Esophagus muscularis mucosa (tissue), 4 donors: ENCODE data around the gene DPF1. TPM values are rescaled to one million over a fixed set of nuclear protein-coding genes. Genes with fewer than 3 reads are reported as not detected.
"Not testable (repeated sequence)": the region's sequence is repeated elsewhere in the genome, so short reads cannot be mapped to it uniquely, and the experiment has no call there.

ENCODE experiments used
- DNase-seq: peaks from one replicate; pipeline ENCODE4 v3.0.0-alpha.2; 2017; ENCODE audit errors: extremely low spot score
- H3K27ac ChIP-seq, 4 donors: fragments of 200-600 bp; sonication (generic); replicated peaks in 1 of 4; 1 replicate in 3 of 4; 2 replicates in 1 of 4; pipeline ENCODE4 v1.5.1; 2016 to 2019; ENCODE audit warnings: mild to moderate bottlenecking in 1 of 4
- H3K27me3 ChIP-seq, 4 donors: fragments of 200-600 bp; sonication (generic); one replicate each; pipeline versions ENCODE4 v1.5.1 to v1.6.0; 2016 to 2019
- H3K36me3 ChIP-seq, 4 donors: fragments of 200-600 bp; sonication (generic); one replicate each; pipeline ENCODE4 v1.5.1; 2016 to 2019
- H3K4me1 ChIP-seq, 4 donors: fragments of 200-600 bp; sonication (generic); one replicate each; pipeline ENCODE4 v1.5.1; 2016 to 2019
- H3K4me3 ChIP-seq, 4 donors: fragments of 200-600 bp; sonication (generic); 1 replicate in 2 of 4; 2 replicates in 2 of 4; pipeline ENCODE4 v1.5.1; 2016 to 2019; ENCODE audit warnings: mild to moderate bottlenecking in 4 of 4, moderate library complexity in 1 of 4
- H3K9me3 ChIP-seq, 4 donors: fragments of 200-600 bp; sonication (generic); 1 replicate in 3 of 4; 2 replicates in 1 of 4; pipeline ENCODE4 v1.5.1; 2016 to 2019
- EP300 ChIP-seq: sonication (generic); formaldehyde crosslinking; IDR thresholded peaks from one replicate; pipeline ENCODE4 v1.6.1; 2017; ENCODE audit warnings: antibody characterized with exemption
- POLR2A ChIP-seq: fragments of 450-650 bp; IDR thresholded peaks from one replicate; pipeline ENCODE4 v1.6.1; 2017; ENCODE audit warnings: antibody characterized with exemption, moderate library complexity, mild to moderate bottlenecking, low read depth
- POLR2AphosphoS5 ChIP-seq, 2 donors: sonication (generic); formaldehyde crosslinking; IDR thresholded peaks; one replicate each; pipeline ENCODE4 v1.6.1; 2017; ENCODE audit warnings: antibody characterized with exemption in 2 of 2
- WGBS: methylation state at CpG from one replicate; pipeline ENCODE4 v1.1.5; 2018; 5-methylcytosine and 5-hydroxymethylcytosine counted together
- intact Hi-C: fragments of 100-400 bp; cut with DNase I; formaldehyde crosslinking; loops from one replicate; pipeline ENCODE4 v1.15.1; 2023
- total RNA-seq, 4 donors: library from RNA; depleted of rRNA; stranded (reverse); fragments of >200 nt; gene quantifications; one replicate each; pipeline versions ENCODE4 v1.1.0 to v1.2.1, GENCODE V29; 2016
- TF ChIP-seq, protein P1 (sequence below), 3 experiments: fragments of 200-600 bp in 2 of 3; fragments of 450-650 bp in 1 of 3; sonication (generic) in 2 of 3; IDR thresholded peaks; one replicate each; pipeline ENCODE4 v1.5.1; 2017 to 2019; ENCODE audit warnings: antibody characterized with exemption in 3 of 3, mild to moderate bottlenecking in 2 of 3, moderate library complexity in 1 of 3

The DPF1 gene
- total RNA-seq, 4 donors from 2014 or later = 0.17 to 0.83 TPM; not detected in 2

DNA sequence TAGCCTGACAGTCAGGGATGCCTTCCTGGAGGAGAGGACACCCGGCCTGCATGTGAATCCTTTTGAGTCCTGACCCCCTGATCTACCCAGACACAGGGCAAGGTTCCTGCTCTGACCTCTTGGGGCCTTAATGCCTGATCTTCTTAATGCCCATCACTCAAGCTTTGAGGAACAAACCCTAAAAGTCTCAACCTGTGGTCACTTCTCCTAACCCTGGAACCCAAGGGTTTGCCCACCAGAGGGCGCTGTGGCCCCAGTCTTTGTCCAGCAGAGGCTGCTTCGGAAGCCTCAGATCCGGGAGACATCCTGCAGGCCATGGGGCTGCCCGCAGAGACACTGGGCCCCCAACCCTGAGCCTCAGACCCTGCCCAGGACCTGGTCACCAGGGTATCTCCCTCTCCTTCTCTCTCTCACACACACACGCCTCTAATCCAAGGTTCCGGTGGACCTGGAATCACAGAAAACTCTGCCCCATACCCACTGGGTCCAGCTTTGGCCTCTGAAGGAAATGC is 9.8 kb upstream of the DPF1 start:
- intact Hi-C loops = no loop called here
- peaks cover 9 to 92% (median 19%) of the 10 kb centered on the region in 4 donors for H3K27me3 ChIP-seq

DNA sequence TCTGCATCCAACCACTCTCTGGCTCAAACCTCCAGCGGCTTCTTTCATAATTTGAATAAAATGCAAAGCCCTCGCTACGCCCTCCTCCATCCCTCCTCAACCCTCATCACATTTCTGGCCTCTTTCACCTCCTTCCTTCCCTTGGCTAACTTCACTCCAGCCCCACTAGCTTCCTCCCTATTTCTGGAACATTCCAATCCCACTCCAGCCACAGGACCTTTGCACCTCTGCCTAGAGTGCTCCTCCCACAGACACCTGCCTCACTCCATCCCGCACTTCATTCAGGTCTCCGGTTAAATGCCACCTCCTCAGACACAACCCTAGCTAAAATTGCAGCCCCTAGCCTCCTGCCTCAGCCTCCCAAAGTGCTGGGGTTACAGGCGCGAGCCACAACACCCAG is 7.9 kb upstream of the DPF1 start:
- Histone ChIP-seq H3K27me3 (peaks cover 18 to 97% (median 38%) of the 10 kb centered on the region in 4 donors), H3K9me3 (no peaks in the 10 kb centered on the region), H3K36me3 (no peaks in the 10 kb centered on the region), H3K27ac (no peak overlapping the region), H3K4me3 (no peak overlapping the region), H3K4me1 (peaks cover 14 to 22% (median 19%) of the 10 kb centered on the region in 4 donors)
- DNase-seq = no peak
- 84% methylated on average over 7 of the region's 7 CpGs for WGBS
- TF ChIP-seq EP300 (no peak), POLR2A (no peak), POLR2AphosphoS5 (IDR thresholded peaks at IDR 0.05) (no peak)
- TF ChIP-seq, protein P1, sequence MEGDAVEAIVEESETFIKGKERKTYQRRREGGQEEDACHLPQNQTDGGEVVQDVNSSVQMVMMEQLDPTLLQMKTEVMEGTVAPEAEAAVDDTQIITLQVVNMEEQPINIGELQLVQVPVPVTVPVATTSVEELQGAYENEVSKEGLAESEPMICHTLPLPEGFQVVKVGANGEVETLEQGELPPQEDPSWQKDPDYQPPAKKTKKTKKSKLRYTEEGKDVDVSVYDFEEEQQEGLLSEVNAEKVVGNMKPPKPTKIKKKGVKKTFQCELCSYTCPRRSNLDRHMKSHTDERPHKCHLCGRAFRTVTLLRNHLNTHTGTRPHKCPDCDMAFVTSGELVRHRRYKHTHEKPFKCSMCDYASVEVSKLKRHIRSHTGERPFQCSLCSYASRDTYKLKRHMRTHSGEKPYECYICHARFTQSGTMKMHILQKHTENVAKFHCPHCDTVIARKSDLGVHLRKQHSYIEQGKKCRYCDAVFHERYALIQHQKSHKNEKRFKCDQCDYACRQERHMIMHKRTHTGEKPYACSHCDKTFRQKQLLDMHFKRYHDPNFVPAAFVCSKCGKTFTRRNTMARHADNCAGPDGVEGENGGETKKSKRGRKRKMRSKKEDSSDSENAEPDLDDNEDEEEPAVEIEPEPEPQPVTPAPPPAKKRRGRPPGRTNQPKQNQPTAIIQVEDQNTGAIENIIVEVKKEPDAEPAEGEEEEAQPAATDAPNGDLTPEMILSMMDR (IDR thresholded peaks at IDR 0.05) = no peak
- intact Hi-C loops = no loop called here

More for the DNA sequence above, 9.8 kb upstream of the DPF1 start:
- Histone ChIP-seq H3K36me3 (no peaks in the 10 kb centered on the region), H3K9me3 (no peaks in the 10 kb centered on the region), H3K4me3 (no peak overlapping the region), H3K27ac (no peak overlapping the region), H3K4me1 (peaks cover 5 to 12% (median 10%) of the 10 kb centered on the region in 4 donors)
- TF ChIP-seq POLR2AphosphoS5 (IDR thresholded peaks at IDR 0.05) (peak in 1 of 2 donors; percentile 24), EP300 (no peak), POLR2A (no peak)
- TF ChIP-seq, protein P1 (IDR thresholded peaks at IDR 0.05) = peak; percentile 61 to 81 (median 66)
- no peak for DNase-seq
- WGBS = 21% methylated on average over 6 of the region's 7 CpGs

DNA sequence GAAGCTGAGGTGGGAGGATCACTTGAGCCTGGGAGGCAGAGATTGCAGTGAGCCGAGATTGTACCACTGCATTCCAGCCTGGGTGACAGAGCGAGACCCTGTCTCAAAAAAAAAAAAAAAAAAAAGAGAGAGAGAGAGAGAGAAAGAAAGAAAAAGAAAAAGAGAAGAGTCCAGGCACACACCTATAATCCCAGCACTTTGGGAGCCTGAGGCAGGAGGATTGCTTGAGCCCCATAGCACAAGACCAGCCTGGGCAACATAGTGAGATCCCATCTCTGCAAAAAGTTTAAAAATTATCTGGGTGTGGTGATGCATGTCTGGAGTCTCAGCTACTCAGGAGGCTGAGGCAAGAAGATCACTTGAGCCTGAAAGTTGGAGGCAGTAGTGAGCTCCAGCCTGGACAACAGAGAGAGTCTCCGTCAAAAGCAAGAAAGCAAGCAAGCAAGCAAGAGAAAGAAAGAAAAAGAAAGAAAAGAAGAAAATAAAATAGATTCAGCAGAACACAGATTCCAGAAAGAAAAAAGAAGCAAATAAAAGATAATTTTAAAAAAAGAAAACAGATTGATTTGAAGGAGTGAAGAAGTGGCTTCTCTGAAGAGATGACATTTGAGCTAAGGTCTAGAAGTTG is 6.6 kb upstream of the DPF1 start:
- intact Hi-C loops, DNase-seq, H3K27ac ChIP-seq, H3K9me3 ChIP-seq, H3K36me3 ChIP-seq, H3K4me3 ChIP-seq: not testable (repeated sequence)
- H3K27me3 ChIP-seq = peaks cover 18 to 99% (median 50%) of the 10 kb centered on the region in 4 donors
- peaks cover 14 to 22% (median 19%) of the 10 kb centered on the region in 4 donors for H3K4me1 ChIP-seq
- WGBS = 87% methylated on average over 3 of the region's 3 CpGs

DNA sequence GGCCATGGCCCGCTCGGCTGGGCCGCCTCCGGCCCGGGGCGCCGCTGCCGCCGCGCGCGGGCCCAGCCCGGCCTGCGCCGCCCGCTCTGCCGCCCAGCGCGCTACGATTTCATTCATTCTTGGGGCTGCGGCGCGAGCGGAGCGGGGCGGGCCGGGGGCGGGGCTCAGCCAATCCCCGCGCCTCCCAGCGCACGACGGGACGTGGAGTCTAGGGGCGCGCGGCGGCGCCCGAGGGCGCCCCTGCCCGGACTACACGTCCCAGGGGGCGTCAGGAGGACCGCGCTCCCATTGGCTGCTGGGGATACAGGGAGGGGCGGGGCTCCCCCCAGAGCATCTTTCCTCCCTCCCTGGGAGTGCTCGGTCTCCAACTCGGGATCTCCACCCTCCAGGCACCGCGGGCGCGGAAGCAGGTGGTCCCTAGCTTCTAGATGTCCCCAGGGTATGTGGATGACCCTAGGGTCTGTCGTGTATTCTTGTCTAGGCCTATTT is 5.6 kb upstream of the DPF1 start:
- Histone ChIP-seq H3K27me3 (peaks cover 18 to 99% (median 59%) of the 10 kb centered on the region in 4 donors), H3K36me3 (no peaks in the 10 kb centered on the region), H3K4me3 (peak overlapping the region in 1 of 4 donors; percentile 22), H3K27ac (no peak overlapping the region), H3K9me3 (no peaks in the 10 kb centered on the region), H3K4me1 (peaks cover 14 to 22% (median 19%) of the 10 kb centered on the region in 4 donors)
- no peak for TF ChIP-seq POLR2AphosphoS5 (IDR thresholded peaks at IDR 0.05)
- TF ChIP-seq POLR2A = no peak
- TF ChIP-seq EP300 = no peak
- TF ChIP-seq, protein P1 (IDR thresholded peaks at IDR 0.05) = no peak
- no peak for DNase-seq
- 5% methylated on average over 30 of the region's 54 CpGs for WGBS
- intact Hi-C loops = no loop called here
